HK-2 (cell line): ENCODE data around the gene ST6GALNAC2.
"Not testable (repeated sequence)": the region's sequence is repeated elsewhere in the genome, so short reads cannot be mapped to it uniquely, and the experiment has no call there.

Experiments
- DNase-seq: peaks from one replicate; pipeline ENCODE4 v3.0.0-alpha.2; 2018; ENCODE audit not compliant: unreplicated experiment

ST6GALNAC2 gene

DNA sequence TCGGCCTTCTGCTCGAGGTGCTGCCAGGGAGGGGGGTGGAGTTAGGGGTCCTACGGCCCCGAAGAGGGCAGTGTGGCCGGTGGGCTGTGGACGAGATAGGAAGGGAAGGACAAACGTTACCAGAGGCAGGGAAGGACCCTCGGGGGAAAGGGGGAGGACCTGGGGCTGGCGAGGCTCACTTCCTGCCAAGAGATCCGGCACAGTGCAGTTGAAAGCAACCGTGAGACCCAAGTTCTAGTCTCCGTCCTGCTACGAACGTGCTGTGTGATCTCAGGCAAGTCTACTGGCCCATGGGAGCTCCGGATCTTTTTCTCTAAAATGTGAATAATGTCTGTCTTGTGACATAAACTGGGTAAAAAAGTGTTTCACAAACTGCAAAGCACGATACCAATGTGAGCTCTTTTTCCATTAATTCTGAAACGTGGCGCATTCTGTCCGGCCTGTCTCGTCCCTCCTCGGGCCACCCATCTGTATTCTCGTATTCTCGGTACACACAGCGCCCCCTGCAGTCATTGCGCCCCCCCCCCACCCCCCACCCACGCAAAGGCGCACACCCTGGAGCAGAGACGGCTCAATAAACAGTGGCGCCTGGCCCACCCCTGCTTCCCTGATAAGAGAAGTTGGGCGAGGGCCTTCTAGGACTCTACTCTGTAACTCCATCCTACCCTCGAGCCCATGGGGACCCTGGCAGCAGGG, 57.0 kb downstream of the ST6GALNAC2 start:
- no peak for DNase-seq

DNA sequence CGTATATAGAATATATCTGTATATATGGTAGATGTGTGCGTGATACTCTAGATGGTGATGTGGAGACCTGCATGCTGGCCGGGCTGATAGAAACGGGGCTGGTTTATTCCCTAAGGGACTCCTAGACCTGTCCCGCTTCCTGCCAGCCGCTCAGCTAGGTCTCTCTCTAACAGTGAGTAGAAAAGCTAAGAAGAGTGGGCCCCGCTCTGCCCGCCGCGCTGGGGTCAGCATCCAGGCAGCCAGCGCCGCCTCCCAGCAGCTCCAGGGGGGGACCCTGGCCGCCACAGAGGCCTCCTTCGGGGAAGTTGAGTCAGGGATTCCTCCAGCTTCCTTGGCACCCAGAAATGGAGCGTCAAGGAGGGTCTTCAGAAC, 57.5 kb downstream of the ST6GALNAC2 start:
- DNase-seq = no peak

DNA sequence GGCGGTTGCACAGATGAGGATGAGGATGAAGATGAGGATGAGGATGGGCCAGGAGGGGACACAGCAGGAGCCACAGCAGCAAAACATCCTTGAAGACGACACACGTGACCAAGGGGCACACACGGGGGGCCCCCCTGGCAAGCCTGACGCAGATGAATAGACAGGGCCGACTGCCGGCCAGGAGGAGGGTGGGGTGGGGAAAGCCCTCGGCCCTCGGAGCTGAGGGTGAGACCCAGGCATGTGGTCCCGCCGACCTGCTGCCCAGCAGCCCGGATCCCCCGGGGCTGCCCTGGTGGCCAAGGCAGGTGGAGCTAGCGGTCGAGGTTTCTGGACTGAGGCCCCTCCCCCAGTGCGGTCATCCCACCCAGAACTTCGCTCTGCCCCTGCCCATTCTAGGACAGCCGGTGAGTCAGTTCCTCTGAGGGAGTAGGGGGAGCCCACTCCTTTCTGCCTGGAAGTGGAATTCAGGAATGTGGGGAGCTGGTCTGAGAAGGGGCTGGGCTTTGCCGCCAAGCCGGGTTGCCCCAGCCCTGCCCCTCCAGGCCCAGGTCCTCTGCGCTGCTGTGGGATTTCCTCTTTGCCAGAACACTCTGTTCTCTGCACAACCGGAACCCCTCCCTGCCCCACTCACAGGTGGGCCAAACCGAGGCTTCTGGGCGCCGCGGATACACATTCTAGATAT, 58.1 kb downstream of the ST6GALNAC2 start:
- peak; percentile 82 for DNase-seq

DNA sequence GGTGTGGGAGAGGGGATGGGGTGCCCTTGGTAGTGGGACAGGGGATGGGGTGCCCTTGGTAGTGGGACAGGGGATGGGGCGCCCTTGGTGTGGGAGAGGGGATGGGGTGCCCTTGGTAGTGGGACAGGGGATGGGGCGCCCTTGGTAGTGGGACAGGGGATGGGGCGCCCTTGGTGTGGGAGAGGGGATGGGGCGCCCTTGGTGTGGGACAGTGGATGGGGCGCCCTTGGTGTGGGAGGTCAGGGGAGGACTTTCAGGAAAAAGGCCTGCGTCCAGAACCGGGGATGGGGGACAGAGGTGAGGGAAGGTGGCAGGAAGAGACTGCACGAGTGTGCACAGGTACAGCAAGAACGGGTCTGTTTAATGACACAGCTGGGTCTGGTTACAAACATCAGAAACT, 58.6 kb downstream of the ST6GALNAC2 start:
- not testable (repeated sequence) for DNase-seq

DNA sequence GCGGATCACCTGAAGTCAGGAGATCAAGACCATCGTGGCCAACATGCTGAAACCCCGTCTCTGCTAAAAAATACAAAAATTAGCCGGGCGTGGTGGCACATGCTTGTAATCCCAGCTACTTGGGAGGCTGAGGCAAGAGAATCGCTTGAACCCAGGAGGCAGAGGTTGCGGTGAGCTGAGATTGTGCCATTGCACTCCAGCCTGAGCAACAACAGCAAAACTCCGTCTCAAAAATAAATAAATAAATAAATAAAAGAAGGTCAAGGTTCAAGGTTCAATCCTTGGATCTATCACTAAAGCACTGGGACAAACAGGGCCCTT, 60.2 kb downstream of the ST6GALNAC2 start:
- not testable (repeated sequence) for DNase-seq

DNA sequence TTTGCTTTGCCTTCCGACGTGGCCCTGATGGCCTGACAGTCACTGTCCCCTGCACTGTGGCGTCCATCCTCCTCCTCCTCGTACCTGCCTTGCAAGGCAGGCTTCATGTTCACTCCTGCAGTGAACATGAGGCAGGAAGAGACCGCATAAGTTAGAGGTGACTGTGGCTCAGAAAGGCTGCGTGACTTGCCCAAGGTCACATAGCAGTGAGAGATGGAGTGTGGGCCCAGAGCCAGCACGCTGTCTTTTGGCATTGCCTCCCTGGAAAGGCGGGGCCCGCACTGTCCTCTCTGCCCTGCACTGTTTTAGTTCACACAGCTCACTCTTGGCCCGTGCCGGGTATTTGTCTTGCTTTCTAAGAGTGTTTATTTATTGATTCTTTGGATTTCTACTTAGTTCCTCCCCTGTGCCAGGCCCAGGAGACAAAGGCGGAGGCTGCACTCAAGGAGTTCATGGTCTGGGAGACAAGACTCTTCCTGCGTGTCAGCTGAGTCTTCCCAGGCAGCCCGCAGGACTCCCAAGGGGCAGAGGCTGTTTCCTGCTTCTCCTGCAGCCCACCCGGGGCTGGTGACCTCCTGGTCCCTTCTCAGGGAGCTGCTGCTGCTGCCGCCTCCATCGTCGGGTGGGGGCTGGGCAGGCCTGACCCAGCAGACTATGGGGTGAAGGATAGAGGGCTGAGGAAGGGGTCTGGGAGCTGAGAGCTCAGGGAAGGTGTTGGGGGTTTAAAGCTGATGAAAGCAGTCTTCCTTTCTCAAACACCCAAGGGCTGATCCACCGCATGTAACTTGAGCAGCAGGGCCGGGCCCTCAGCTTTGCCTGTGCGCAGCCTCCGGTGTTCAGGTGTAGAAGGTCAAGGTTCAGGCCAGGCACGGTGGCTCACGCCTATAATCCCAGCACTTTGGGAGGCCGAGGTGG, 60.8 kb downstream of the ST6GALNAC2 start:
- DNase-seq = no peak

DNA sequence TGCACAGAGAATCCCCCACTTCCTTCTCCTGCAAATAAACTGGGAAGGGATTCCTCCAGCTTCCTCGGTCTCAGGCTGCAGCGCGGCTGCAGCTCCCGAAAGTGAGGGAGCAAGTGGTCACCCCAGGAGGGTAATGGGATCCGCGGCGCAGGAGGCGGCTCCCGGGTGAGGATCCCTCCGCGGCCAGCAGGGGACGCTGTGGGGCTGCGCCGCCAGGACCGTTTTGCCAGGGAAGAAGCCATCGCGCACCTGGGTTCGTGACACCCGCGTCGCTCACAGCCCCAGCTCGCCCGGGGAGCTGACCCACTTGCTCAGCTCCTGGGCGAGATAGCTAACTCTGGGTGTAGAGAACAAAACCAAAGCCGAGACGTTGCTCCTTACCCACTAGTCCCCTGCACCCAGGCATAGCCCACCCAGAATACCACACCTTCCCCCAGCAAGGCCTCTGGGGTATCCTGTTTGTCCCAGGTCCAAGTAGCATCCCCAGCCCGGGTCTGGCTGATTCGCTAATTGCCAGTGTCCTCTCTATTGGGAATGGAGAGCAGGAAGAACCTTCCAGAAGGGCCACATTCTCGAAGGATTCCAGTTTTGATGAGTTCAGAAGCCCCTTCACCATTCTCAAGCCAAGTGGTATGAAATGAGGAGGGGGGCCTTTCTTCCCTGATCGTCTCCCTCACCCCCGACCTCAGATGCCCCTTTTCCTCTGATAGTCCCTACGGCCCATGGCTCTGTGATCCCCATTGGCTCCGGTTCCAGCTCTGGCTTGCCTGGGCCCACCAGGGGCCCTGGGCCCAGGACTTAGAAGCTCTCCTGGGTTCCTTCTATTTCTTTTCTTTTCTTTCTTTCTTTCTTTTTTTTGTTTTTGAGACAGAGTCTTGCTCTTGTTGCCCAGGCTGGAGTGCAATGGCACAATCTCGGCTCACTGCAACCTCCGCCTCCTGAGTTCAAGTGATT, 62.3 kb downstream of the ST6GALNAC2 start:
- DNase-seq = peak; percentile 84

DNA sequence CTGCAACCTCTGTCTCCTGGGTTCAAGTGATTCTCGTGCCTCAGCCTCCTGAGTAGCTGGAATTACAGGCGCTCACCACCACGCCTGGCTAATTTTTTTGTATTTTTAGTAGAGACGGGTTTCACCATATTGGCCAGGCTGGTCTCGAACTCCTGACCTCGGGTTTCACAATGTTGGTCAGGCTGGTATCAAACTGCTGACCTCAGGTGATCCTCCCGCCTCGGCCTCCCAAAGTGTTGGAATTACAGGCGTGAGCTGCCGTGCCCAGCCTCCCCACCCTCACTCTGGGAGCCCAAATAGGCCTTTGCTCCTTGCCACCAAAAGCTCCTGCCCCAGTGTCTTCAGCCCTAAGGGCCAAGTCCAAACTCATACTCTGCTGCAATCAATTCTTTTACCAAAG, 64.0 kb downstream of the ST6GALNAC2 start:
- DNase-seq = not testable (repeated sequence)

DNA sequence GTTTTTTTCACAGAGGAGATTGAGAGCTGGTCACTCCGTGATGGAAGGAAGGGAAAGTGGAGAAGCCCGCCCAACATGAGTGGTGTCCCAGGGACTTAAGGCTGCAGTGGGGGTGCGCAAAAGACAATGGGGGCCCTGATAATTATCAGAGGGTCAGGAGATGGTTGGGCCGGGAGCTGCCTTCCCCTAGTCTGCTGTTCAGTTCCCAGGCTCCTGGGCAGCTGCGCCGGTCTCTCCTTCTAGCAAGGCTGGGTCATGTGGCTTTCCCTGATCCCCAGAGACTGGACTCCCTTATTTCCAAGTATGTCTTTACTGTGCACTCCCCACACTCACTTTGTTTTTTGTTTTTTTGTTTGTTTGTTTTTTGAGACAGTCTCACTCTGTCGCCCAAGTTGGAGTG, 64.4 kb downstream of the ST6GALNAC2 start:
- no peak for DNase-seq

DNA sequence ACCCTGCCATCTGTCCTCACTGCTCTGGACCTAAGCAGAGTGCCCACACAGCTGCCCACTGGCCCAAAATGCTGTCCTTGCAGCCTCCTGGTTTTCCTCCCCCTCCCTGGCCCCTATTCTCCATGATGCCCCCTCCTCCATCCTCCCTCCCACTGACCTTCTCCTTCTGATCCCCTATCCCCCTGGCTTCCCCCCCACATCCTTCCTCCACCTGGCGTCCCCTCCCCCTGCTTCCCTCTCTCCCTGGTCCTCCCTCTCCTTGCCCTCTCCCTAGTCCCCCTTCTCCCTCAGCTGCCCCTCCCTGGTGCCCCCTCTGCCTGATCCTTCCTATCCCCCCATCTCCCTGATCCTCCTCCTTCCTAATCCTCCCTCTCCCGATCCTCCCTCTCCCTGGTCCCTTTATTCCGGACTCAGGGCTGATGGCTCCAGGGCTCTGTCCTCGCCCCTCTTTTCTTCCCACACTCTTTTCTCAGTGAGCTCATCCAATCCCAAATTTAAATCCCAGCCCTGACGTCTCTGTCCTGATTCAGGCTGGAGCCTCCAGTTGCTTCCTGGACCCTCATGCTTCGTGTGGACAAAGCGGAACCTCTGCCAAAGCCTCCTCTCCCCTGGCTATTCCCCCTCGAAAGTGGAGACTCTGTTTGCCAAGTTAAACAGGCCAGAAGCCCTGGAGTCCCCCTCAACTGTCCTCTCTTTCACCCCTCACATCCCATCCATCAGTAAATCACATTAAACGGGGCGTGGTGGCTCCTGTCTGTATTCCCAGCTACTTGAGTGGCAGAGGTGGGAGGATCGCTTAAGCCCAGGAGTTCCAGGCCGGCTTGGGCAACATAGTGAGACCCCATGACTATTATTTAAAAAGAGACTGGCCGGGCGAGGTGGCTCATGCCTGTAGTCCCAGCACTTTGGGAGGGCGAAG, 66.4 kb downstream of the ST6GALNAC2 start:
- DNase-seq = no peak

DNA sequence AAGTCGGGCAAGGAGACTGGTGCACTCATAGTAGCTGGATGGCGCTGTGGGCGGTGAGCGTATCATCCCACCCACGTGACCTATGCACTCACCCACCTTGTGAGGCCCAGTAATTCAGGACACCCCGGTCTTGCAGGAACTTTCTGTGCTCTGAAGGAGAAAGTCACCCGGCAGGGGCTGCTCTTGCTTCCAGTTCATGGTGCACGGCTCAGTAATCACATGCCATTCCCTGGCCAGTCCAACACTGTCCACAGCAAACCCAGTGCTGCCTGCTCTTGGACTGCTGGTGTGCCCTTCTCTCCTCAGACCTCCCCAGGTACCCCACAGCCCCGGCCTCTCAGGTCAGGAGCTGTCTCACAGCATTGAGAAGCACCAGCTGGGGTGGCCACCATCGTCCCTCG, 68.0 kb downstream of the ST6GALNAC2 start:
- DNase-seq = no peak
